Uterus (tissue), 2 donors: ENCODE measurements around the gene THSD7B.

Source experiments
- CTCF ChIP-seq, 4 experiments: fragments of 200-600 bp in 2 of 4; fragments of 450-650 bp in 2 of 4; sonication (generic) in 2 of 4; IDR thresholded peaks; one replicate each; pipeline ENCODE4 v1.5.1; 2016 to 2019; ENCODE audit warnings: antibody characterized with exemption in 4 of 4, mild to moderate bottlenecking in 2 of 4, moderate library complexity in 1 of 4
- POLR2A ChIP-seq, 2 donors: fragments of 450-650 bp; IDR thresholded peaks; one replicate each; pipeline ENCODE4 v1.6.1; 2016; ENCODE audit warnings: antibody characterized with exemption in 2 of 2, mild to moderate bottlenecking in 1 of 2, moderate library complexity in 1 of 2

GRCh38 chr2:137165968-137166367 is 400.6 kb downstream of the THSD7B start:
- TF ChIP-seq POLR2A (IDR thresholded peaks at IDR 0.05) = no peak
- no peak for TF ChIP-seq CTCF (IDR thresholded peaks at IDR 0.05)
